ENCODE results near the gene ZNF598.

- TF ChIP-seq REST (IDR thresholded peaks at IDR 0.05; ENCODE audit: unreplicated experiment): no peak
- TF ChIP-seq, protein P1, sequence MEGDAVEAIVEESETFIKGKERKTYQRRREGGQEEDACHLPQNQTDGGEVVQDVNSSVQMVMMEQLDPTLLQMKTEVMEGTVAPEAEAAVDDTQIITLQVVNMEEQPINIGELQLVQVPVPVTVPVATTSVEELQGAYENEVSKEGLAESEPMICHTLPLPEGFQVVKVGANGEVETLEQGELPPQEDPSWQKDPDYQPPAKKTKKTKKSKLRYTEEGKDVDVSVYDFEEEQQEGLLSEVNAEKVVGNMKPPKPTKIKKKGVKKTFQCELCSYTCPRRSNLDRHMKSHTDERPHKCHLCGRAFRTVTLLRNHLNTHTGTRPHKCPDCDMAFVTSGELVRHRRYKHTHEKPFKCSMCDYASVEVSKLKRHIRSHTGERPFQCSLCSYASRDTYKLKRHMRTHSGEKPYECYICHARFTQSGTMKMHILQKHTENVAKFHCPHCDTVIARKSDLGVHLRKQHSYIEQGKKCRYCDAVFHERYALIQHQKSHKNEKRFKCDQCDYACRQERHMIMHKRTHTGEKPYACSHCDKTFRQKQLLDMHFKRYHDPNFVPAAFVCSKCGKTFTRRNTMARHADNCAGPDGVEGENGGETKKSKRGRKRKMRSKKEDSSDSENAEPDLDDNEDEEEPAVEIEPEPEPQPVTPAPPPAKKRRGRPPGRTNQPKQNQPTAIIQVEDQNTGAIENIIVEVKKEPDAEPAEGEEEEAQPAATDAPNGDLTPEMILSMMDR (conservative IDR thresholded peaks at IDR 0.05; ENCODE audit: low read depth in 2 of 2): no peak
These were observed 924 bp downstream of the ZNF598 start for GRCh38 chr16:2008631-2009163.

All from GM23338 (cell line).